Stimulated activated naive B cell treated with anti-CD40 and anti-IgM and Interleukin-4, amounts not matched to agents 10 μg/mL and 1 μg/mL and 100 μg/mL, for 72 hours (primary cell): ENCODE data around the gene PITPNB.

Experiments used
- ATAC-seq, 2 donors: fragments of 150-1000 bp; cut with Tn5 transposase; replicated peaks; 2 replicates each; pipeline ENCODE4 v1.10.0; 2021; ENCODE audit warnings: moderate library complexity in 1 of 2
- DNase-seq: peaks from one replicate; pipeline ENCODE4 v3.0.0; 2021
- H3K27ac Mint-ChIP-seq: one replicate; pipeline ENCODE4 v1.8.0; 2022; ENCODE audit warnings: mild to moderate bottlenecking, mixed read lengths
- H3K27me3 Mint-ChIP-seq, 2 donors: one replicate each; pipeline ENCODE4 v1.8.0; 2022; ENCODE audit warnings: mixed read lengths in 2 of 2
- H3K36me3 Mint-ChIP-seq, 2 donors: one replicate each; pipeline ENCODE4 v1.8.0; 2022; ENCODE audit warnings: mixed read lengths in 2 of 2, mild to moderate bottlenecking in 1 of 2
- H3K4me1 Mint-ChIP-seq, 2 donors: one replicate each; pipeline ENCODE4 v1.8.0; 2022; ENCODE audit warnings: mixed read lengths in 2 of 2, mild to moderate bottlenecking in 1 of 2
- H3K4me3 Mint-ChIP-seq, 2 donors: one replicate each; pipeline ENCODE4 v1.8.0; 2022; ENCODE audit warnings: mild to moderate bottlenecking in 2 of 2, mixed read lengths in 2 of 2, moderate library complexity in 1 of 2
- H3K9me3 Mint-ChIP-seq, 2 donors: one replicate each; pipeline ENCODE4 v1.8.0; 2022; ENCODE audit warnings: mixed read lengths in 2 of 2, mild to moderate bottlenecking in 1 of 2

The PITPNB gene

GRCh38 chr22:27919222-27919941 lies at the start of gene PITPNB:
Gene PITPNB, minus strand, starts transcription at chr22:27919256. Its CDS starts 65 bp downstream, at chr22:27919191.
- peaks cover 18 to 38% of the 10 kb centered on the region in 2 donors for H3K36me3 Mint-ChIP-seq
- no peaks in the 10 kb centered on the region for H3K27me3 Mint-ChIP-seq
- H3K4me1 Mint-ChIP-seq = peaks cover 38 to 62% of the 10 kb centered on the region in 2 donors
- DNase-seq (peak; percentile 98), ATAC-seq (peak; percentile 85 to 88)
- peak within 1 kb of the TSS; percentile 98 to 99 for H3K4me3 Mint-ChIP-seq
- H3K9me3 Mint-ChIP-seq = no peaks in the 10 kb centered on the region
- H3K27ac Mint-ChIP-seq = peak within 1 kb of the TSS; percentile 99

GRCh38 chr22:27966168-27967064 lies 47.4 kb upstream of the PITPNB start:
- no peak for DNase-seq
- Mint-ChIP-seq H3K4me1 (peaks cover 0 to 5% of the 10 kb centered on the region in 2 donors), H3K27me3 (no peaks in the 10 kb centered on the region), H3K4me3 (no peak overlapping the region), H3K36me3 (peaks cover 2 to 10% of the 10 kb centered on the region in 2 donors), H3K27ac (no peak overlapping the region), H3K9me3 (no peaks in the 10 kb centered on the region)
- no peak for ATAC-seq

GRCh38 chr22:27962268-27963044 lies 43.4 kb upstream of the PITPNB start:
- Mint-ChIP-seq H3K4me3 (no peak overlapping the region), H3K27ac (no peak overlapping the region), H3K27me3 (no peaks in the 10 kb centered on the region), H3K36me3 (no peaks in the 10 kb centered on the region), H3K9me3 (no peaks in the 10 kb centered on the region), H3K4me1 (peaks cover 0 to 5% of the 10 kb centered on the region in 2 donors)
- ATAC-seq = no peak
- DNase-seq = no peak

GRCh38 chr22:27961680-27962079 lies 42.6 kb upstream of the PITPNB start:
- ATAC-seq (no peak), DNase-seq (no peak)
- Mint-ChIP-seq H3K9me3 (no peaks in the 10 kb centered on the region), H3K4me1 (peaks cover 0 to 5% of the 10 kb centered on the region in 2 donors), H3K4me3 (no peak overlapping the region), H3K27me3 (no peaks in the 10 kb centered on the region), H3K27ac (no peak overlapping the region), H3K36me3 (no peaks in the 10 kb centered on the region)

GRCh38 chr22:27961182-27961581 lies 42.1 kb upstream of the PITPNB start:
- Mint-ChIP-seq H3K4me3 (no peak overlapping the region), H3K36me3 (no peaks in the 10 kb centered on the region), H3K4me1 (peaks cover 0 to 5% of the 10 kb centered on the region in 2 donors), H3K27me3 (no peaks in the 10 kb centered on the region), H3K9me3 (no peaks in the 10 kb centered on the region), H3K27ac (no peak overlapping the region)
- DNase-seq (no peak), ATAC-seq (no peak)

GRCh38 chr22:27959335-27960090 lies 40.5 kb upstream of the PITPNB start:
- Mint-ChIP-seq H3K9me3 (no peaks in the 10 kb centered on the region), H3K36me3 (no peaks in the 10 kb centered on the region), H3K27ac (no peak overlapping the region), H3K27me3 (no peaks in the 10 kb centered on the region), H3K4me1 (no peaks in the 10 kb centered on the region), H3K4me3 (no peak overlapping the region)
- ATAC-seq (no peak), DNase-seq (no peak)

GRCh38 chr22:27952779-27953178 lies 33.7 kb upstream of the PITPNB start:
- DNase-seq = no peak
- no peaks in the 10 kb centered on the region for H3K27me3 Mint-ChIP-seq
- H3K36me3 Mint-ChIP-seq = peaks cover 0 to 2% of the 10 kb centered on the region in 2 donors
- H3K9me3 Mint-ChIP-seq = no peaks in the 10 kb centered on the region
- H3K27ac Mint-ChIP-seq = no peak overlapping the region
- H3K4me3 Mint-ChIP-seq = no peak overlapping the region
- H3K4me1 Mint-ChIP-seq = no peaks in the 10 kb centered on the region
- ATAC-seq = no peak

GRCh38 chr22:27952091-27952490 lies 33.0 kb upstream of the PITPNB start:
- Mint-ChIP-seq H3K4me3 (no peak overlapping the region), H3K4me1 (no peaks in the 10 kb centered on the region)

GRCh38 chr22:27949421-27949820 lies 30.4 kb upstream of the PITPNB start:
- H3K4me1 Mint-ChIP-seq = no peaks in the 10 kb centered on the region
- no peaks in the 10 kb centered on the region for H3K9me3 Mint-ChIP-seq
- peaks cover 2 to 7% of the 10 kb centered on the region in 2 donors for H3K36me3 Mint-ChIP-seq
- DNase-seq (no peak), ATAC-seq (no peak)
- no peaks in the 10 kb centered on the region for H3K27me3 Mint-ChIP-seq
- H3K4me3 Mint-ChIP-seq = no peak overlapping the region
- no peak overlapping the region for H3K27ac Mint-ChIP-seq

More at GRCh38 chr22:27952091-27952490, 33.0 kb upstream of the PITPNB start:
- Mint-ChIP-seq H3K27me3 (no peaks in the 10 kb centered on the region), H3K9me3 (no peaks in the 10 kb centered on the region), H3K27ac (no peak overlapping the region), H3K36me3 (peaks cover 2% of the 10 kb centered on the region in 2 donors)
- DNase-seq (no peak), ATAC-seq (no peak)

GRCh38 chr22:27948569-27948968 lies 29.5 kb upstream of the PITPNB start:
- peaks cover 2 to 7% of the 10 kb centered on the region in 2 donors for H3K36me3 Mint-ChIP-seq
- ATAC-seq (no peak), DNase-seq (no peak)
- no peaks in the 10 kb centered on the region for H3K4me1 Mint-ChIP-seq
- no peaks in the 10 kb centered on the region for H3K27me3 Mint-ChIP-seq
- no peaks in the 10 kb centered on the region for H3K9me3 Mint-ChIP-seq
- no peak overlapping the region for H3K27ac Mint-ChIP-seq
- H3K4me3 Mint-ChIP-seq = no peak overlapping the region

- H3K27ac Mint-ChIP-seq = no peak overlapping the region
- no peak for ATAC-seq
- no peak for DNase-seq
- no peaks in the 10 kb centered on the region for H3K27me3 Mint-ChIP-seq
- H3K36me3 Mint-ChIP-seq = peaks cover 2 to 7% of the 10 kb centered on the region in 2 donors
- H3K4me3 Mint-ChIP-seq = no peak overlapping the region
- no peaks in the 10 kb centered on the region for H3K4me1 Mint-ChIP-seq
- H3K9me3 Mint-ChIP-seq = no peaks in the 10 kb centered on the region
Measured at GRCh38 chr22:27947448-27947847, 28.4 kb upstream of the PITPNB start.

GRCh38 chr22:27941143-27941542 lies 22.1 kb upstream of the PITPNB start:
- H3K36me3 Mint-ChIP-seq = peaks cover 0 to 4% of the 10 kb centered on the region in 2 donors
- H3K4me3 Mint-ChIP-seq = no peak overlapping the region
- ATAC-seq (no peak), DNase-seq (no peak)
- H3K27ac Mint-ChIP-seq = no peak overlapping the region
- peaks cover 0 to 2% of the 10 kb centered on the region in 2 donors for H3K4me1 Mint-ChIP-seq
- no peaks in the 10 kb centered on the region for H3K9me3 Mint-ChIP-seq
- H3K27me3 Mint-ChIP-seq = no peaks in the 10 kb centered on the region

- ATAC-seq (no peak), DNase-seq (no peak)
- H3K9me3 Mint-ChIP-seq = no peaks in the 10 kb centered on the region
- no peak overlapping the region for H3K4me3 Mint-ChIP-seq
- H3K4me1 Mint-ChIP-seq = peaks cover 0 to 2% of the 10 kb centered on the region in 2 donors
- peaks cover 0 to 4% of the 10 kb centered on the region in 2 donors for H3K36me3 Mint-ChIP-seq
- H3K27me3 Mint-ChIP-seq = no peaks in the 10 kb centered on the region
- no peak overlapping the region for H3K27ac Mint-ChIP-seq
Measured at GRCh38 chr22:27937453-27937852, 18.4 kb upstream of the PITPNB start.
